ENCODE data around the gene KCNJ5.

- TF ChIP-seq SREBF2 (IDR thresholded peaks at IDR 0.05; ENCODE audit: low read length) (no peak), CREB1 (IDR thresholded peaks at IDR 0.05; ENCODE audit: low read depth) (no peak), CBX5 (IDR thresholded peaks at IDR 0.05; ENCODE audit: low read depth) (no peak), SP1 (IDR thresholded peaks at IDR 0.05; ENCODE audit: low read depth, low read length) (no peak), EZH2 (IDR thresholded peaks at IDR 0.05; ENCODE audit: borderline replicate concordance, control insufficient read depth, low read depth, low read length) (no peak), POLR2AphosphoS5 (IDR thresholded peaks at IDR 0.05; ENCODE audit: low read length) (no peak), BRCA1 (IDR thresholded peaks at IDR 0.05; ENCODE audit: low read depth, low read length) (no peak), TCF3 (IDR thresholded peaks at IDR 0.05; ENCODE audit: borderline replicate concordance, insufficient read depth, low read depth, low read length) (no peak)
- TF ChIP-seq, protein P1, sequence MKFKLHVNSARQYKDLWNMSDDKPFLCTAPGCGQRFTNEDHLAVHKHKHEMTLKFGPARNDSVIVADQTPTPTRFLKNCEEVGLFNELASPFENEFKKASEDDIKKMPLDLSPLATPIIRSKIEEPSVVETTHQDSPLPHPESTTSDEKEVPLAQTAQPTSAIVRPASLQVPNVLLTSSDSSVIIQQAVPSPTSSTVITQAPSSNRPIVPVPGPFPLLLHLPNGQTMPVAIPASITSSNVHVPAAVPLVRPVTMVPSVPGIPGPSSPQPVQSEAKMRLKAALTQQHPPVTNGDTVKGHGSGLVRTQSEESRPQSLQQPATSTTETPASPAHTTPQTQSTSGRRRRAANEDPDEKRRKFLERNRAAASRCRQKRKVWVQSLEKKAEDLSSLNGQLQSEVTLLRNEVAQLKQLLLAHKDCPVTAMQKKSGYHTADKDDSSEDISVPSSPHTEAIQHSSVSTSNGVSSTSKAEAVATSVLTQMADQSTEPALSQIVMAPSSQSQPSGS (IDR thresholded peaks at IDR 0.05; ENCODE audit: low read length) = no peak
- TF ChIP-seq, protein P2, sequence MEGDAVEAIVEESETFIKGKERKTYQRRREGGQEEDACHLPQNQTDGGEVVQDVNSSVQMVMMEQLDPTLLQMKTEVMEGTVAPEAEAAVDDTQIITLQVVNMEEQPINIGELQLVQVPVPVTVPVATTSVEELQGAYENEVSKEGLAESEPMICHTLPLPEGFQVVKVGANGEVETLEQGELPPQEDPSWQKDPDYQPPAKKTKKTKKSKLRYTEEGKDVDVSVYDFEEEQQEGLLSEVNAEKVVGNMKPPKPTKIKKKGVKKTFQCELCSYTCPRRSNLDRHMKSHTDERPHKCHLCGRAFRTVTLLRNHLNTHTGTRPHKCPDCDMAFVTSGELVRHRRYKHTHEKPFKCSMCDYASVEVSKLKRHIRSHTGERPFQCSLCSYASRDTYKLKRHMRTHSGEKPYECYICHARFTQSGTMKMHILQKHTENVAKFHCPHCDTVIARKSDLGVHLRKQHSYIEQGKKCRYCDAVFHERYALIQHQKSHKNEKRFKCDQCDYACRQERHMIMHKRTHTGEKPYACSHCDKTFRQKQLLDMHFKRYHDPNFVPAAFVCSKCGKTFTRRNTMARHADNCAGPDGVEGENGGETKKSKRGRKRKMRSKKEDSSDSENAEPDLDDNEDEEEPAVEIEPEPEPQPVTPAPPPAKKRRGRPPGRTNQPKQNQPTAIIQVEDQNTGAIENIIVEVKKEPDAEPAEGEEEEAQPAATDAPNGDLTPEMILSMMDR (IDR thresholded peaks at IDR 0.05 in 2 of 3, conservative IDR thresholded peaks at IDR 0.05 in 1 of 3; ENCODE audit: control insufficient read depth in 2 of 3, extremely low read depth in 1 of 3, insufficient read depth in 1 of 3, low read depth in 3 of 3, low read length in 3 of 3) = no peak
- TF ChIP-seq, protein P3, sequence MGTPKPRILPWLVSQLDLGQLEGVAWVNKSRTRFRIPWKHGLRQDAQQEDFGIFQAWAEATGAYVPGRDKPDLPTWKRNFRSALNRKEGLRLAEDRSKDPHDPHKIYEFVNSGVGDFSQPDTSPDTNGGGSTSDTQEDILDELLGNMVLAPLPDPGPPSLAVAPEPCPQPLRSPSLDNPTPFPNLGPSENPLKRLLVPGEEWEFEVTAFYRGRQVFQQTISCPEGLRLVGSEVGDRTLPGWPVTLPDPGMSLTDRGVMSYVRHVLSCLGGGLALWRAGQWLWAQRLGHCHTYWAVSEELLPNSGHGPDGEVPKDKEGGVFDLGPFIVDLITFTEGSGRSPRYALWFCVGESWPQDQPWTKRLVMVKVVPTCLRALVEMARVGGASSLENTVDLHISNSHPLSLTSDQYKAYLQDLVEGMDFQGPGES (IDR thresholded peaks at IDR 0.05) = no peak
These were observed 25.7 kb upstream of the KCNJ5 start for GRCh38 chr11:128865490-128865889.
